ENCODE measurements around the gene MT3. TPM values are rescaled to one million over a fixed set of nuclear protein-coding genes. Genes with fewer than 3 reads are reported as not detected.

The MT3 gene
- total and polyA plus RNA-seq, 2 of the 13 experiments (the other 11 are each of a cell fraction or from before 2014, with no cell fraction given) = not detected

DNA sequence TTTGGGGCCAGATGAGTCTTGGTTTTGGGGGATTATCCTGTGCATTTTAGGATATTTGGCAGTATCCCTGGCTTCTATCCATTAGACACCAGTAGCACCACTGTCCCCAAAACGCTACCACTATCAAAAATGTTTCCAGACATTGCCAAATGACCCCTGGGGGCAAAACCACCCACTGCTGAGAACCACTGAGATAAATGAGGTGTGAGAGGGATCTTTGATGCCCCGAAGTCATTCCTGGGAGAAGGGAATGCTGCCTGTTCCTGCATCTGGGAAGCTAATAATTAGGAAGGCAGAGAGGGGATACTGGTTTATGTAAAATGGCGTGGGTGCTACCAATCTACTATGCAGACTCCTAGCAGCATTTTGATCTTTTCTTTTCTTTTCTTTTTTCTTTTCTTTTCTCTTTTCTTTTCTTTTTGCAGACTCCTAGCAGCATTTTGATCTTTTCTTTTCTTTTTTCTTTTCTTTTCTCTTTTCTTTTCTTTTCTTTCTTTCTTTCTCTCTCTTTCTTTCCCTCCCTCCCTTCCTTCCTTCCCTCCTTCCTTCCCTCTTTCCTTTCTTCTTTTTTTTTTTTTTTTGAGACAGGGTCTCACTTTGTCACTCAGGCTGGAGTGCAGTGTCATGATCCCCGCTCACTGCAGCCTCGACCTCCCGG is 8.8 kb upstream of the MT3 start:
- Histone ChIP-seq H4K20me1 (ENCODE audit: insufficient read depth, low read length) (no peaks in the 10 kb centered on the region), H3K27ac (ENCODE audit: extremely low read length, insufficient read depth, low read length) (no peak overlapping the region), H2AFZ (ENCODE audit: low read length) (no peak overlapping the region), H3K4me1 (ENCODE audit: insufficient read depth, low read length) (no peaks in the 10 kb centered on the region), H3K4me2 (ENCODE audit: low read depth, low read length) (no peak overlapping the region), H3K36me3 (replicated peaks in 1 of 2; ENCODE audit: control insufficient read depth in 1 of 2, insufficient read depth in 2 of 2, low read length in 2 of 2) (no peaks in the 10 kb centered on the region), H3K4me3 (replicated peaks in 1 of 3; ENCODE audit: insufficient read depth in 1 of 3, low read depth in 2 of 3, low read length in 3 of 3) (no peak overlapping the region), H3K9ac (ENCODE audit: insufficient read depth, low read depth, low read length) (no peak overlapping the region), H3K27me3 (ENCODE audit: control insufficient read depth in 1 of 2, insufficient read depth in 2 of 2, low read length in 2 of 2) (peaks cover 1 to 24% of the 10 kb centered on the region in 2 experiments; a peak in 3 of 5 replicates), H3K9me3 (ENCODE audit: low read length) (0 out of 2 replicates have a peak, but pooled peaks cover 4% of the 10 kb centered on the region), H3K79me2 (ENCODE audit: insufficient read depth, low read length) (no peaks in the 10 kb centered on the region)
- POLR2A ChIA-PET = no interaction called here
- intact Hi-C loops (cut with micrococcal nuclease; ENCODE audit: unreplicated experiment) (no loop called here), in situ Hi-C loops (cut with HindIII; ENCODE audit: extremely low pct_ligation_motif_present, low pct_unique_long_range_greater_than_20kb) (no loop called here)
- BruUV-seq (replicated peaks) = no TSS peak
- no peak for ATAC-seq
- no peak for FAIRE-seq
- CTCF ChIA-PET (ENCODE audit: low intra/inter-chr PET ratio, low total read pairs) = no interaction called here
- 24% methylated on average over 6 of the region's 6 CpGs for WGBS (ENCODE audit: low lambda C conversion rate)
- DNase-seq (ENCODE audit: low spot score) = no peak
- TF ChIP-seq POLR2G (IDR thresholded peaks at IDR 0.05; ENCODE audit: low read depth, low read length) (no peak), ZNF232 (CRISPR knock-in tag; IDR thresholded peaks at IDR 0.05; ENCODE audit: borderline replicate concordance) (no peak), FOXP4 (CRISPR knock-in tag; IDR thresholded peaks at IDR 0.05) (no peak), GATA4 (IDR thresholded peaks at IDR 0.05; ENCODE audit: borderline replicate concordance, low read depth) (no peak), HMG20A (CRISPR knock-in tag; IDR thresholded peaks at IDR 0.05; ENCODE audit: borderline replicate concordance) (no peak), E2F1 (CRISPR knock-in tag; IDR thresholded peaks at IDR 0.05) (no peak), ZNF136 (CRISPR knock-in tag; IDR thresholded peaks at IDR 0.05; ENCODE audit: low read depth) (no peak), ZNF556 (CRISPR knock-in tag; IDR thresholded peaks at IDR 0.05; ENCODE audit: borderline replicate concordance) (no peak), RFXAP (CRISPR knock-in tag; IDR thresholded peaks at IDR 0.05; ENCODE audit: borderline replicate concordance) (no peak), TSC22D2 (CRISPR knock-in tag; IDR thresholded peaks at IDR 0.05; ENCODE audit: borderline replicate concordance) (no peak), NAIF1 (CRISPR knock-in tag; IDR thresholded peaks at IDR 0.05; ENCODE audit: borderline replicate concordance) (no peak), ZBTB25 (CRISPR knock-in tag; IDR thresholded peaks at IDR 0.05) (no peak)
- TF ChIP-seq, protein P1, sequence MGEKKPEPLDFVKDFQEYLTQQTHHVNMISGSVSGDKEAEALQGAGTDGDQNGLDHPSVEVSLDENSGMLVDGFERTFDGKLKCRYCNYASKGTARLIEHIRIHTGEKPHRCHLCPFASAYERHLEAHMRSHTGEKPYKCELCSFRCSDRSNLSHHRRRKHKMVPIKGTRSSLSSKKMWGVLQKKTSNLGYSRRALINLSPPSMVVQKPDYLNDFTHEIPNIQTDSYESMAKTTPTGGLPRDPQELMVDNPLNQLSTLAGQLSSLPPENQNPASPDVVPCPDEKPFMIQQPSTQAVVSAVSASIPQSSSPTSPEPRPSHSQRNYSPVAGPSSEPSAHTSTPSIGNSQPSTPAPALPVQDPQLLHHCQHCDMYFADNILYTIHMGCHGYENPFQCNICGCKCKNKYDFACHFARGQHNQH (CRISPR knock-in tag; IDR thresholded peaks at IDR 0.05) = no peak
- TF ChIP-seq, protein P2, sequence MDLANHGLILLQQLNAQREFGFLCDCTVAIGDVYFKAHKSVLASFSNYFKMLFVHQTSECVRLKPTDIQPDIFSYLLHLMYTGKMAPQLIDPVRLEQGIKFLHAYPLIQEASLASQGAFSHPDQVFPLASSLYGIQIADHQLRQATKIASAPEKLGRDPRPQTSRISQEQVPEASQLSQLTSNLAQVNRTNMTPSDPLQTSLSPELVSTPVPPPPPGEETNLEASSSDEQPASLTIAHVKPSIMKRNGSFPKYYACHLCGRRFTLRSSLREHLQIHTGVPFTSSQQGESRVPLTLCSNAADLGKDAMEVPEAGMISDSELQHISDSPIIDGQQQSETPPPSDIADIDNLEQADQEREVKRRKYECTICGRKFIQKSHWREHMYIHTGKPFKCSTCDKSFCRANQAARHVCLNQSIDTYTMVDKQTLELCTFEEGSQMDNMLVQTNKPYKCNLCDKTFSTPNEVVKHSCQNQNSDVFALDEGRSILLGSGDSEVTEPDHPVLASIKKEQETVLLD (CRISPR knock-in tag; IDR thresholded peaks at IDR 0.05; ENCODE audit: low read depth) = no peak
- TF ChIP-seq, protein P3, sequence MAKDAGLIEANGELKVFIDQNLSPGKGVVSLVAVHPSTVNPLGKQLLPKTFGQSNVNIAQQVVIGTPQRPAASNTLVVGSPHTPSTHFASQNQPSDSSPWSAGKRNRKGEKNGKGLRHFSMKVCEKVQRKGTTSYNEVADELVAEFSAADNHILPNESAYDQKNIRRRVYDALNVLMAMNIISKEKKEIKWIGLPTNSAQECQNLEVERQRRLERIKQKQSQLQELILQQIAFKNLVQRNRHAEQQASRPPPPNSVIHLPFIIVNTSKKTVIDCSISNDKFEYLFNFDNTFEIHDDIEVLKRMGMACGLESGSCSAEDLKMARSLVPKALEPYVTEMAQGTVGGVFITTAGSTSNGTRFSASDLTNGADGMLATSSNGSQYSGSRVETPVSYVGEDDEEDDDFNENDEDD (CRISPR knock-in tag; IDR thresholded peaks at IDR 0.05; ENCODE audit: borderline replicate concordance) = no peak

Data from HepG2 (cell line).